ENCODE data around the gene UVRAG. TPM values are rescaled to one million over a fixed set of nuclear protein-coding genes. Genes with fewer than 3 reads are reported as not detected.

UVRAG gene
- total RNA-seq, 1 experiment from 2014 or later: 29.5 TPM

GRCh38 chr11:75981546-75981945, 166.5 kb downstream of the UVRAG start:
- CTCF ChIA-PET: no interaction called here
- intact Hi-C loops (cut with micrococcal nuclease; ENCODE audit: unreplicated experiment) (no loop called here), in situ Hi-C loops (cut with HindIII; ENCODE audit: low pct_unique_long_range_greater_than_20kb, low sequenced_read_pairs) (no loop called here)
- Histone ChIP-seq H3K27me3 (ENCODE audit: control insufficient read depth, insufficient read depth, low read length) (no peaks in the 10 kb centered on the region), H3K4me1 (ENCODE audit: control insufficient read depth, insufficient read depth, low read length) (no peaks in the 10 kb centered on the region), H3K27ac (ENCODE audit: low read length) (no peak overlapping the region), H3K9me3 (ENCODE audit: control insufficient read depth, insufficient read depth, low read depth, low read length) (no peaks in the 10 kb centered on the region), H3K4me3 (ENCODE audit: low read depth in 2 of 2, low read length in 2 of 2) (no peak overlapping the region), H3K36me3 (ENCODE audit: control insufficient read depth, insufficient read depth, low read length) (no peaks in the 10 kb centered on the region)
- ATAC-seq (no peak), DNase-seq (ENCODE audit: low read depth, low spot score) (no peak)
- POLR2A ChIA-PET: interaction anchor here (0.7 kb wide), 1 partner anchor 17 kb away, joined by 3 read pairs; no protein-coding TSS in a partner anchor
- no TSS peak for BruUV-seq (replicated peaks)
- no peak for TF ChIP-seq REST (IDR thresholded peaks at IDR 0.05; ENCODE audit: insufficient read depth in 1 of 2, low read depth in 2 of 2, low read length in 1 of 2)
- TF ChIP-seq POLR2AphosphoS5 (IDR thresholded peaks at IDR 0.05; ENCODE audit: low read depth, low read length): no peak
- no peak for TF ChIP-seq CTCF (IDR thresholded peaks at IDR 0.05)
- no peak for TF ChIP-seq SIN3A (IDR thresholded peaks at IDR 0.05; ENCODE audit: borderline replicate concordance, insufficient read depth, low read depth, low read length)
- TF ChIP-seq TCF7L2 (IDR thresholded peaks at IDR 0.05; ENCODE audit: low read depth, low read length): no peak

- Histone ChIP-seq H3K27ac (ENCODE audit: low read length) (no peak overlapping the region), H3K36me3 (ENCODE audit: control insufficient read depth, insufficient read depth, low read length) (no peaks in the 10 kb centered on the region), H3K4me3 (ENCODE audit: low read depth in 2 of 2, low read length in 2 of 2) (no peak overlapping the region), H3K4me1 (ENCODE audit: control insufficient read depth, insufficient read depth, low read length) (no peaks in the 10 kb centered on the region), H3K27me3 (ENCODE audit: control insufficient read depth, insufficient read depth, low read length) (no peaks in the 10 kb centered on the region), H3K9me3 (ENCODE audit: control insufficient read depth, insufficient read depth, low read depth, low read length) (no peaks in the 10 kb centered on the region)
- DNase-seq (ENCODE audit: low read depth, low spot score): no peak
- intact Hi-C loops (cut with micrococcal nuclease; ENCODE audit: unreplicated experiment) (no loop called here), in situ Hi-C loops (cut with HindIII; ENCODE audit: low pct_unique_long_range_greater_than_20kb, low sequenced_read_pairs) (no loop called here)
- POLR2A ChIA-PET: no interaction called here
- BruUV-seq (replicated peaks): no TSS peak
- no peak for TF ChIP-seq REST (IDR thresholded peaks at IDR 0.05; ENCODE audit: insufficient read depth in 1 of 2, low read depth in 2 of 2, low read length in 1 of 2)
- no peak for TF ChIP-seq POLR2AphosphoS5 (IDR thresholded peaks at IDR 0.05; ENCODE audit: low read depth, low read length)
- TF ChIP-seq CTCF (IDR thresholded peaks at IDR 0.05): no peak
- TF ChIP-seq TCF7L2 (IDR thresholded peaks at IDR 0.05; ENCODE audit: low read depth, low read length): no peak
- TF ChIP-seq SIN3A (IDR thresholded peaks at IDR 0.05; ENCODE audit: borderline replicate concordance, insufficient read depth, low read depth, low read length): no peak
- CTCF ChIA-PET: no interaction called here
- ATAC-seq: no peak
Measured at GRCh38 chr11:75982309-75982708, 167.3 kb downstream of the UVRAG start.

Measured in Panc1 (cell line).